ENCODE data around the gene OSBPL9.

GRCh38 chr1:51576923-51577322 is 40.0 kb upstream of the OSBPL9 start:
- TF ChIP-seq CTCF (IDR thresholded peaks at IDR 0.05): no peak
- TF ChIP-seq EZH2 (IDR thresholded peaks at IDR 0.05; ENCODE audit: borderline replicate concordance, insufficient read depth, low read depth, low read length, poor library complexity, severe bottlenecking): no peak

Data from B cell (primary cell).